ENCODE results near the gene ARPC1B. TPM values are rescaled to one million over a fixed set of nuclear protein-coding genes. Genes with fewer than 3 reads are reported as not detected.
"Not testable (repeated sequence)": the region's sequence is repeated elsewhere in the genome, so short reads cannot be mapped to it uniquely, and the experiment has no call there.

Gene ARPC1B
- total RNA-seq, 1 donor from 2014 or later: 509 TPM

- no peak overlapping the region for H3K4me3 ChIP-seq (ENCODE audit: low read depth, low read length)
- no peak for DNase-seq (ENCODE audit: low read depth)
- TF ChIP-seq CTCF (conservative IDR thresholded peaks at IDR 0.05; ENCODE audit: low read depth, low read length): no peak
Measured at GRCh38 chr7:99424932-99425730, 50.6 kb downstream of the ARPC1B start.

- TF ChIP-seq CTCF (conservative IDR thresholded peaks at IDR 0.05; ENCODE audit: low read depth, low read length): no peak
- H3K4me3 ChIP-seq (ENCODE audit: low read depth, low read length): no peak overlapping the region
- no peak for DNase-seq (ENCODE audit: low read depth)
Measured at GRCh38 chr7:99428972-99429566, 54.5 kb downstream of the ARPC1B start.

GRCh38 chr7:99429756-99430155 is 55.2 kb downstream of the ARPC1B start:
- no peak for DNase-seq (ENCODE audit: low read depth)
- no peak overlapping the region for H3K4me3 ChIP-seq (ENCODE audit: low read depth, low read length)
- no peak for TF ChIP-seq CTCF (conservative IDR thresholded peaks at IDR 0.05; ENCODE audit: low read depth, low read length)

GRCh38 chr7:99431756-99432540 is 57.4 kb downstream of the ARPC1B start:
- not testable (repeated sequence) for H3K4me3 ChIP-seq (ENCODE audit: low read depth, low read length); DNase-seq (ENCODE audit: low read depth)

- no peak for DNase-seq (ENCODE audit: low read depth)
- no peak overlapping the region for H3K4me3 ChIP-seq (ENCODE audit: low read depth, low read length)
- no peak for TF ChIP-seq CTCF (conservative IDR thresholded peaks at IDR 0.05; ENCODE audit: low read depth, low read length)
Measured at GRCh38 chr7:99433158-99433557, 58.6 kb downstream of the ARPC1B start.

GRCh38 chr7:99437946-99438572 is 63.5 kb downstream of the ARPC1B start:
- DNase-seq (ENCODE audit: low read depth): no peak
- H3K4me3 ChIP-seq (ENCODE audit: low read depth, low read length): peak overlapping the region; percentile 100
- TF ChIP-seq CTCF (conservative IDR thresholded peaks at IDR 0.05; ENCODE audit: low read depth, low read length): no peak
